ENCODE results near the gene DHRS3.

The DHRS3 gene

GRCh38 chr1:12531179-12531499 is 86.9 kb downstream of the DHRS3 start:
- no peak for TF ChIP-seq CTCF (conservative IDR thresholded peaks at IDR 0.05)
- peak overlapping the region; percentile 85; the same call in 1 of the 2 replicates for H3K27ac ChIP-seq

- H3K27ac ChIP-seq = peak overlapping the region; percentile 85; the same call in 1 of the 2 replicates
- TF ChIP-seq CTCF (conservative IDR thresholded peaks at IDR 0.05) = no peak
These were observed 87.4 kb downstream of the DHRS3 start for GRCh38 chr1:12530462-12531178.

- TF ChIP-seq CTCF (conservative IDR thresholded peaks at IDR 0.05) = no peak
- peak overlapping the region; percentile 85 for H3K27ac ChIP-seq
These were observed 88.3 kb downstream of the DHRS3 start for GRCh38 chr1:12529640-12530174.

GRCh38 chr1:12528021-12528852 is 89.8 kb downstream of the DHRS3 start:
- no peak for TF ChIP-seq CTCF (conservative IDR thresholded peaks at IDR 0.05)
- H3K27ac ChIP-seq = peak overlapping the region; percentile 85

GRCh38 chr1:12527564-12527963 is 90.4 kb downstream of the DHRS3 start:
- peak overlapping the region; percentile 85 for H3K27ac ChIP-seq
- TF ChIP-seq CTCF (conservative IDR thresholded peaks at IDR 0.05) = no peak

GRCh38 chr1:12525311-12526181 is 92.5 kb downstream of the DHRS3 start:
- TF ChIP-seq CTCF (conservative IDR thresholded peaks at IDR 0.05) = no peak
- no peak overlapping the region for H3K27ac ChIP-seq
